HCT116 (cell line): ENCODE data around the gene NAALADL2.

Source experiments
- ATF3 ChIP-seq: IDR thresholded peaks from 2 replicates; pipeline ENCODE4 v1.6.1; 2012
- CEBPB ChIP-seq: IDR thresholded peaks from 2 replicates; pipeline ENCODE4 v1.6.1; 2012; ENCODE audit warnings: low read depth
- CTCF ChIP-seq, 3 experiments: fragments of 200-600 bp in 1 of 3; sonication (generic) in 1 of 3; IDR thresholded peaks in 2 of 3; conservative IDR thresholded peaks in 1 of 3; 2 replicates each; pipeline ENCODE4 v1.5.1; 2012 to 2017; ENCODE audit warnings: low read depth in 2 of 3, low read length in 2 of 3, antibody characterized with exemption in 1 of 3, borderline replicate concordance in 1 of 3, control low read depth in 1 of 3, mild to moderate bottlenecking in 1 of 3, mixed read lengths in 1 of 3, mixed run types in 1 of 3, moderate library complexity in 1 of 3; ENCODE audit not compliant: insufficient read depth in 1 of 3
- EZH2 ChIP-seq: fragments of 200-600 bp; sonication (generic); IDR thresholded peaks from 2 replicates; pipeline ENCODE4 v1.6.1; 2017; ENCODE audit warnings: antibody characterized with exemption, mixed run types
- POLR2A ChIP-seq: IDR thresholded peaks from 2 replicates; pipeline ENCODE4 v1.7.0; 2011; ENCODE audit warnings: borderline replicate concordance; ENCODE audit not compliant: insufficient read depth, insufficient read length; ENCODE audit errors: extremely low read depth
- POLR2AphosphoS5 ChIP-seq: IDR thresholded peaks from 2 replicates; pipeline ENCODE4 v1.6.1; 2011; ENCODE audit warnings: mild to moderate bottlenecking, low read depth, low read length, moderate library complexity
- RAD21 ChIP-seq: IDR thresholded peaks from 2 replicates; pipeline ENCODE4 v1.6.1; 2012; ENCODE audit warnings: low read depth, mild to moderate bottlenecking
- SIN3A ChIP-seq: IDR thresholded peaks from 2 replicates; pipeline ENCODE4 v1.6.1; 2012; ENCODE audit warnings: low read depth
- SRF ChIP-seq: IDR thresholded peaks from 2 replicates; pipeline ENCODE4 v1.6.1; 2012; ENCODE audit warnings: low read depth
- TCF7L2 ChIP-seq: IDR thresholded peaks from 2 replicates; pipeline ENCODE4 v1.7.0; 2011; ENCODE audit warnings: borderline replicate concordance, inconsistent platforms; ENCODE audit not compliant: insufficient read depth, insufficient read length; ENCODE audit errors: extremely low read depth
- ZNF274 ChIP-seq: fragments of 200-500 bp; sonication (Bioruptor generic); IDR thresholded peaks from 2 replicates; pipeline ENCODE4 v1.6.1; 2014; ENCODE audit warnings: mild to moderate bottlenecking, low read depth, low read length, inconsistent platforms

GRCh38 chr3:175001091-175001490 is 142.0 kb downstream of the NAALADL2 start:
- TF ChIP-seq POLR2A, result no peak
- no peak for TF ChIP-seq SRF
- no peak for TF ChIP-seq RAD21
- TF ChIP-seq SIN3A, result no peak
- TF ChIP-seq CTCF (IDR thresholded peaks at IDR 0.05 in 2 of 3, conservative IDR thresholded peaks at IDR 0.05 in 1 of 3; ENCODE audit: borderline replicate concordance in 1 of 3, insufficient read depth in 1 of 3, low read depth in 2 of 3, low read length in 2 of 3), result no peak
- TF ChIP-seq ZNF274, result no peak
- TF ChIP-seq CEBPB, result no peak
- no peak for TF ChIP-seq POLR2AphosphoS5
- no peak for TF ChIP-seq EZH2
- TF ChIP-seq ATF3, result no peak
- TF ChIP-seq TCF7L2, result no peak
